ENCODE measurements around the gene PRR33. TPM values are rescaled to one million over a fixed set of nuclear protein-coding genes. Genes with fewer than 3 reads are reported as not detected.

PRR33 gene
- total and polyA plus RNA-seq, 8 donors = not detected

DNA sequence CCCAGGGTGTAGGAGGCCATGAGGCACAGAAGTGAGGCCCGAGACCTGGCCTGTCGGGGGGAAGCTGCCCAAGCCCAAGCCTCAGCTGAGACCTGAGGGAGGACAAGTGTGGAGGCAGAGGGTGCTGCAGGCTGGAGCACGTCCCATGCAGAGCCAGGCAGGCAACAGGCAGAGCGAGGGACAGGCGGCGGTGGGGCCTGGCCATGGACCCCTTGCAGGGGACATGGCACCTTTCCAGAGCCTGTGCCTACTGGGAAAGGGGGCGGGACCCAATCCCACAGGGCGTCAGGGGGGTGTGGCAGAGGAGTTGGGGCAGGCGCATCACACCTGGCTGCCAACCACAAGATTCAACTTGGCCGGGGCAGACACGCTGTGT lies 48.6 kb downstream of the PRR33 start:
- Histone ChIP-seq H3K9me3 (no peaks in the 10 kb centered on the region), H3K36me3 (no peaks in the 10 kb centered on the region), H3K4me3 (no peak overlapping the region), H3K27ac (peak overlapping the region; percentile 83 to 97 (median 94)), H3K27me3 (no peaks in the 10 kb centered on the region), H3K4me1 (peaks cover 27 to 58% (median 54%) of the 10 kb centered on the region in 3 donors)
- TF ChIP-seq, protein P1, sequence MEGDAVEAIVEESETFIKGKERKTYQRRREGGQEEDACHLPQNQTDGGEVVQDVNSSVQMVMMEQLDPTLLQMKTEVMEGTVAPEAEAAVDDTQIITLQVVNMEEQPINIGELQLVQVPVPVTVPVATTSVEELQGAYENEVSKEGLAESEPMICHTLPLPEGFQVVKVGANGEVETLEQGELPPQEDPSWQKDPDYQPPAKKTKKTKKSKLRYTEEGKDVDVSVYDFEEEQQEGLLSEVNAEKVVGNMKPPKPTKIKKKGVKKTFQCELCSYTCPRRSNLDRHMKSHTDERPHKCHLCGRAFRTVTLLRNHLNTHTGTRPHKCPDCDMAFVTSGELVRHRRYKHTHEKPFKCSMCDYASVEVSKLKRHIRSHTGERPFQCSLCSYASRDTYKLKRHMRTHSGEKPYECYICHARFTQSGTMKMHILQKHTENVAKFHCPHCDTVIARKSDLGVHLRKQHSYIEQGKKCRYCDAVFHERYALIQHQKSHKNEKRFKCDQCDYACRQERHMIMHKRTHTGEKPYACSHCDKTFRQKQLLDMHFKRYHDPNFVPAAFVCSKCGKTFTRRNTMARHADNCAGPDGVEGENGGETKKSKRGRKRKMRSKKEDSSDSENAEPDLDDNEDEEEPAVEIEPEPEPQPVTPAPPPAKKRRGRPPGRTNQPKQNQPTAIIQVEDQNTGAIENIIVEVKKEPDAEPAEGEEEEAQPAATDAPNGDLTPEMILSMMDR (IDR thresholded peaks at IDR 0.05) = no peak
- FAIRE-seq = no peak
- intact Hi-C loops (cut with DNase I) = no loop called here
- peak; percentile 6 to 23 (median 16) for ATAC-seq
- WGBS, 2 donors = 51 to 56% methylated on average over 10 to 11 of the region's 11 CpGs
- peak in 2 of 6 donors; percentile 63 for DNase-seq

DNA sequence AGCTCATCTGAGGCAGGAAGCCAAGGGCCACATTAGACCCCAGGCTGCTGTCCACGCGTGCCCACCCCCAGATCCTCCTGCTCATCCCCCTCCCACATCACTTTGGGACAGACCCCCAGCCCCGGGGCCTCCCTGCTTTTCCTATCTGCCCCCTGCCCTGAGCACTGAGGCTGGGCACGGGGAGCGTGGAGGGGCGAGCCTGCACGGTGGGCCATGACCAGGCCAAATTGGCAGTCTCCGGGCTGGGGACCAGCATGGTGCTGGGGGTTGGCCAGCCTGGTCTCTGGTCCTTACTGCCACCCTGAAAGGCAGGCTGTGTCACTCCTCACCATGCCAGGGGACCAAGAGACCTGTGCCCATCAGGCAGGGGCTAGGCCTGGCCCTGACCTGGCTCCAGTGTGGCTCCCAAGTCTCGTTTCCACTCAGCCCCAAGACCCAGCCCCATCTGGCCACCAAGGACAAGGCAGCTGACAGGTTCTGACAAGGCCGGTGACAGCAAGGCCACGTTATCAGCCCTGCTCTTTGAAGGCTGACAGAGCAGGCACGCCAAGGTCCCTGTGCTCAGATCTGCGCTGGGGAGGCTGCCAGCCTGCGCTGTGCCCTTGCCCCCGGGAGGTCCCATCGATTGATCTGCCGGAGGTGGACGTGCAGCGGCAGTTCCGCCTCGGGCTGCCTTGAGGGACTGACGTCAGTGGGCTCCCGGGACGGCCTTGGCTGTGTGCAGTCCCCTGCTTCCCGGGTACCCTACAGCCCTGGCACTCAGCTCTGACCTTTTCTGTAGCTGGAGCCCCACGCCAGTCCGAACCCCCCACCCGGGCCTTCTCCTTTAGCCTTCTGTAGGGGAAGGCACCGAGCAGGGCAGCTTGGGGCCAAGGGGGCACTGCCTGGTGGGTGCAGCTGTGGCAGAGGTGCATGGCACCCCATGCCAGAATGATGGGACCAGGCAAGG lies 49.3 kb downstream of the PRR33 start:
- peak; percentile 92 to 99 (median 98) for DNase-seq
- ATAC-seq = peak; percentile 86 to 91 (median 89)
- H3K36me3 ChIP-seq = no peaks in the 10 kb centered on the region
- H3K4me3 ChIP-seq = no peak overlapping the region
- no peaks in the 10 kb centered on the region for H3K9me3 ChIP-seq
- peak overlapping the region; percentile 83 to 97 (median 94) for H3K27ac ChIP-seq
- H3K4me1 ChIP-seq = peaks cover 27 to 59% (median 51%) of the 10 kb centered on the region in 3 donors
- H3K27me3 ChIP-seq = no peaks in the 10 kb centered on the region
- FAIRE-seq = no peak
- 22 to 37% methylated on average over 29 of the region's 29 CpGs for WGBS, 2 donors
- intact Hi-C loops (cut with DNase I) = no loop called here
- TF ChIP-seq, protein P1 (IDR thresholded peaks at IDR 0.05) = no peak

DNA sequence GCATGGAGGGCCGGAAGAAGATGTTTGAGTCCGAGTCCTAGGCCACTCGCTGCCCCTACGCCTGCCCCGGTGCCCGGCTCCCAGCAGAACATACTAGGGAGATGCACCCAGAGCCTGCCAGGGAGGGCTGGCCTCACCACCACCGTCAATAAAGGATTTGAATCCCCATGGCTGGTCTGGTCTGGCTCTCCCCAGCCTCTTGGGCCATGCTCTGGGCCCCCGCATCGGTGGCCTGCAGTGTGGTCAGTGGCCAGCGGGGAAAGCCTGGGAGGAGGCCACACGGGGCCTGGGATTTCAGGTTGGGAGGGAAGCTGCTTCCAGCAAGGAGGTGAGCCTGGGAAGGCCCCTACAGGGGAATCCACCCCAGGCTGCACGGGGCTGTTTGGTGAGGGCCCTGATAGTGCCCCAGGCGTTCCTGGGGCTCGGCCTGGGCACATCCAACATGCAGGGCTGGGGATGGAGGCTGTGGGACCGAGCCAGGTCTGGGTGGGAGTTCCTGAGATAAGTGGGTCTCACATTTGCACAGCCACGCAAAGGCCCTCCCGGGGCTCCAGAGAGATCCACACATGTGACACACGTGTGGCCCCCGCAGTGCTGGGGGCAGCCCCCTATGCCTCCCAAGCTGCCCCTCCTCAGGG lies 50.1 kb downstream of the PRR33 start:
- ATAC-seq (no peak), DNase-seq (peak in 4 of 6 donors; percentile 20 to 79 (median 55)), FAIRE-seq (no peak)
- no peak overlapping the region for H3K4me3 ChIP-seq
- H3K36me3 ChIP-seq = no peaks in the 10 kb centered on the region
- peaks cover 27 to 59% (median 51%) of the 10 kb centered on the region in 3 donors for H3K4me1 ChIP-seq
- TF ChIP-seq, protein P1 (IDR thresholded peaks at IDR 0.05) = no peak
- H3K27me3 ChIP-seq = no peaks in the 10 kb centered on the region
- intact Hi-C loops (cut with DNase I) = no loop called here
- no peaks in the 10 kb centered on the region for H3K9me3 ChIP-seq
- WGBS, 2 donors = 80 to 87% methylated on average over 17 to 19 of the region's 19 CpGs
- peak overlapping the region; percentile 83 to 97 (median 94) for H3K27ac ChIP-seq

DNA sequence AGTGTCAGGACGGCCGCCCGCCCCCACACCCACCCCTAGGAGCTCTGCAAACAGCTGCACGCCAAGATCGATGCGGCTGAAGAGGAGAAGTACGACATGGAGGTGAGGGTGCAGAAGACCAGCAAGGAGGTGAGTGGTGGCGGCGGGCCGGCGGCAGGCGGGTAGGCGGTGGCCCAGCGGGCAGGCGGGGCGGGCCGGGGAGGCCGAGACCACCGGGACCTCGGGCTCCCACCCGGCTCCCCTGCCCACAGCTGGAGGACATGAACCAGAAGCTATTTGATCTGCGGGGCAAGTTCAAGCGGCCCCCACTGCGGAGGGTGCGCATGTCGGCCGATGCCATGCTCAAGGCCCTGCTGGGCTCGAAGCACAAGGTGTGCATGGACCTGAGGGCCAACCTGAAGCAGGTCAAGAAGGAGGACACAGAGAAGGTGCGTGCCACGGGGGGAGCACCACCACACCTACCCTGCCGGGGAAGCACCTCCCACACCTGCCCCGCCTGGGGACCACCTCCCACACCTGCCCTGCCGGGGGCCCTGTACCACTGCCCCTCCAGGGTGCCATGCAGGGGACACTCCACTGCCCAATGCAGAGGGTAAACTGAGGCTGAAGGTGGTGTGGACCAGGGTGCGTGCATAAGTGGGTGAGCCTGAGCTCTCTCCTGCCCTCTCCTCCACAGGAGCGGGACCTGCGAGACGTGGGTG lies 50.8 kb downstream of the PRR33 start:
- peaks cover 27 to 56% (median 47%) of the 10 kb centered on the region in 3 donors for H3K4me1 ChIP-seq
- ATAC-seq = no peak

More for the DNA sequence above, 50.8 kb downstream of the PRR33 start:
- H3K4me3 ChIP-seq = no peak overlapping the region
- intact Hi-C loops (cut with DNase I) = no loop called here
- no peaks in the 10 kb centered on the region for H3K27me3 ChIP-seq
- TF ChIP-seq, protein P1 (IDR thresholded peaks at IDR 0.05) = no peak
- peak overlapping the region; percentile 83 to 97 (median 94) for H3K27ac ChIP-seq
- DNase-seq (peak in 4 of 6 donors; percentile 33 to 72 (median 54)), FAIRE-seq (no peak)
- no peaks in the 10 kb centered on the region for H3K36me3 ChIP-seq
- 93 to 94% methylated on average over 28 to 37 of the region's 37 CpGs for WGBS, 2 donors
- no peaks in the 10 kb centered on the region for H3K9me3 ChIP-seq
